Astrocyte (in vitro differentiated cells and primary cell): ENCODE data around the gene OSGEP. TPM values are rescaled to one million over a fixed set of nuclear protein-coding genes. Genes with fewer than 3 reads are reported as not detected.

Experiments used
- DNase-seq: peaks from one replicate; pipeline ENCODE4 v3.0.0-alpha.2; 2010; ENCODE audit warnings: low read depth
- FAIRE-seq: peaks from 2 replicates; lab custom pipeline; 2011; peaks lifted over from hg19 to GRCh38; lab: Jason Lieb, UNC
- H2AFZ ChIP-seq: 2 replicates; pipeline ENCODE4 v1.6.0; 2012; ENCODE audit warnings: low read depth, low read length, inconsistent platforms
- H3K27ac ChIP-seq: 2 replicates; pipeline ENCODE4 v1.5.1; 2011; ENCODE audit warnings: low read depth, low read length, inconsistent platforms
- H3K27me3 ChIP-seq: 2 replicates; pipeline ENCODE4 v1.6.0; 2011; ENCODE audit warnings: low read length, inconsistent platforms; ENCODE audit not compliant: insufficient read depth
- H3K36me3 ChIP-seq: 2 replicates; pipeline ENCODE4 v1.5.1; 2011; ENCODE audit warnings: low read length, inconsistent platforms; ENCODE audit not compliant: insufficient read depth
- H3K4me1 ChIP-seq: 2 replicates; pipeline ENCODE4 v1.5.1; 2011; ENCODE audit warnings: low read length, inconsistent platforms; ENCODE audit not compliant: insufficient read depth
- H3K4me2 ChIP-seq: 2 replicates; pipeline ENCODE4 v1.6.0; 2012; ENCODE audit warnings: low read length, inconsistent platforms
- H3K4me3 ChIP-seq: 2 replicates; pipeline ENCODE4 v1.5.1; 2011; ENCODE audit warnings: low read depth, mild to moderate bottlenecking, low read length, inconsistent platforms; ENCODE audit not compliant: insufficient read depth
- H3K79me2 ChIP-seq: 2 replicates; pipeline ENCODE4 v1.6.0; 2012; ENCODE audit warnings: mild to moderate bottlenecking, low read length, inconsistent platforms; ENCODE audit not compliant: insufficient read depth
- H3K9ac ChIP-seq: 2 replicates; pipeline ENCODE4 v1.6.0; 2012; ENCODE audit warnings: mild to moderate bottlenecking, low read length, inconsistent platforms
- H3K9me3 ChIP-seq: 2 replicates; pipeline ENCODE4 v1.5.1; 2012; ENCODE audit warnings: low read depth, mild to moderate bottlenecking, low read length, inconsistent platforms; ENCODE audit not compliant: insufficient read depth
- H4K20me1 ChIP-seq: 2 replicates; pipeline ENCODE4 v1.6.0; 2012; ENCODE audit warnings: low read length, inconsistent platforms; ENCODE audit not compliant: insufficient read depth
- H3K27ac Mint-ChIP-seq: one replicate; pipeline ENCODE4 v1.8.0; 2021; ENCODE audit warnings: mild to moderate bottlenecking, mixed read lengths; ENCODE audit not compliant: unreplicated experiment
- H3K27me3 Mint-ChIP-seq: one replicate; pipeline ENCODE4 v1.8.0; 2021; ENCODE audit warnings: low read depth, mixed read lengths; ENCODE audit not compliant: unreplicated experiment
- H3K36me3 Mint-ChIP-seq: one replicate; pipeline ENCODE4 v1.8.0; 2021; ENCODE audit warnings: low read depth, mixed read lengths; ENCODE audit not compliant: unreplicated experiment
- H3K4me1 Mint-ChIP-seq: one replicate; pipeline ENCODE4 v1.8.0; 2021; ENCODE audit warnings: low read depth, mixed read lengths; ENCODE audit not compliant: unreplicated experiment
- H3K4me3 Mint-ChIP-seq: one replicate; pipeline ENCODE4 v1.8.0; 2021; ENCODE audit warnings: mild to moderate bottlenecking, moderate library complexity, mixed read lengths; ENCODE audit not compliant: unreplicated experiment
- H3K9me3 Mint-ChIP-seq: one replicate; pipeline ENCODE4 v1.8.0; 2021; ENCODE audit warnings: mild to moderate bottlenecking, mixed read lengths; ENCODE audit not compliant: unreplicated experiment
- CTCF ChIP-seq: IDR thresholded peaks from 2 replicates; pipeline ENCODE4 v1.5.1; 2011; ENCODE audit warnings: low read depth, mild to moderate bottlenecking, inconsistent platforms, low read length, moderate library complexity; ENCODE audit not compliant: insufficient read depth
- EZH2 ChIP-seq: IDR thresholded peaks from 2 replicates; pipeline ENCODE4 v1.6.1; 2012; ENCODE audit warnings: mild to moderate bottlenecking, low read length, inconsistent platforms; ENCODE audit not compliant: insufficient read depth
- total RNA-seq: library from RNA; stranded (reverse); gene quantifications from 2 replicates; pipeline ENCODE4 v1.2.1, GENCODE V29; 2021

OSGEP gene
- total RNA-seq, 1 donor from 2014 or later = 23.0 TPM

- no peak overlapping the region for H3K9ac ChIP-seq
- no peaks in the 10 kb centered on the region for H3K4me1 ChIP-seq
- H3K4me2 ChIP-seq = no peak overlapping the region
- Mint-ChIP-seq H3K4me3 (no peak overlapping the region), H3K27ac (no peak overlapping the region), H3K4me1 (peaks cover 5% of the 10 kb centered on the region), H3K9me3 (no peaks in the 10 kb centered on the region), H3K27me3 (no peaks in the 10 kb centered on the region), H3K36me3 (no peaks in the 10 kb centered on the region)
- no peak for FAIRE-seq
- DNase-seq = no peak
- H2AFZ ChIP-seq = no peak overlapping the region
- H3K36me3 ChIP-seq = no peaks in the 10 kb centered on the region
- no peaks in the 10 kb centered on the region for H4K20me1 ChIP-seq
- H3K27me3 ChIP-seq = no peaks in the 10 kb centered on the region
- no peaks in the 10 kb centered on the region for H3K79me2 ChIP-seq
- no peaks in the 10 kb centered on the region for H3K9me3 ChIP-seq
- no peak for TF ChIP-seq EZH2
- H3K27ac ChIP-seq = no peak overlapping the region
- H3K4me3 ChIP-seq = no peak overlapping the region
Measured at GRCh38 chr14:20498622-20499021, 44.0 kb upstream of the OSGEP start.

GRCh38 chr14:20494935-20495766 lies 40.5 kb upstream of the OSGEP start:
- no peaks in the 10 kb centered on the region for H3K9me3 ChIP-seq
- Mint-ChIP-seq H3K36me3 (no peaks in the 10 kb centered on the region), H3K27me3 (no peaks in the 10 kb centered on the region), H3K9me3 (no peaks in the 10 kb centered on the region), H3K4me1 (peaks cover 7% of the 10 kb centered on the region), H3K27ac (no peak overlapping the region), H3K4me3 (no peak overlapping the region)
- FAIRE-seq (no peak), DNase-seq (no peak)
- no peak for TF ChIP-seq CTCF
- no peak for TF ChIP-seq EZH2
- H4K20me1 ChIP-seq = no peaks in the 10 kb centered on the region
- H3K79me2 ChIP-seq = no peaks in the 10 kb centered on the region
- H3K9ac ChIP-seq = no peak overlapping the region
- H3K27me3 ChIP-seq = no peaks in the 10 kb centered on the region
- no peak overlapping the region for H2AFZ ChIP-seq
- no peaks in the 10 kb centered on the region for H3K36me3 ChIP-seq
- H3K4me2 ChIP-seq = no peak overlapping the region
- H3K4me1 ChIP-seq = no peaks in the 10 kb centered on the region
- no peak overlapping the region for H3K27ac ChIP-seq
- no peak overlapping the region for H3K4me3 ChIP-seq

- Mint-ChIP-seq H3K4me1 (peaks cover 13% of the 10 kb centered on the region), H3K4me3 (no peak overlapping the region), H3K27me3 (no peaks in the 10 kb centered on the region), H3K36me3 (no peaks in the 10 kb centered on the region), H3K27ac (no peak overlapping the region), H3K9me3 (no peaks in the 10 kb centered on the region)
- no peak overlapping the region for H3K27ac ChIP-seq
- H3K9me3 ChIP-seq = no peaks in the 10 kb centered on the region
- no peak for FAIRE-seq
- no peaks in the 10 kb centered on the region for H3K79me2 ChIP-seq
- no peak overlapping the region for H2AFZ ChIP-seq
- no peaks in the 10 kb centered on the region for H4K20me1 ChIP-seq
- H3K4me1 ChIP-seq = no peaks in the 10 kb centered on the region
- H3K9ac ChIP-seq = no peak overlapping the region
- DNase-seq = no peak
- H3K4me2 ChIP-seq = no peak overlapping the region
- no peak overlapping the region for H3K4me3 ChIP-seq
- no peaks in the 10 kb centered on the region for H3K27me3 ChIP-seq
- no peaks in the 10 kb centered on the region for H3K36me3 ChIP-seq
- TF ChIP-seq EZH2 (no peak), CTCF (no peak)
Measured at GRCh38 chr14:20493634-20494033, 39.0 kb upstream of the OSGEP start.
